Measurements from ENCODE around the gene ST6GALNAC3. TPM values are rescaled to one million over a fixed set of nuclear protein-coding genes. Genes with fewer than 3 reads are reported as not detected.

Gene ST6GALNAC3
- total RNA-seq, 1 experiment from 2014 or later = 2.2 TPM

DNA sequence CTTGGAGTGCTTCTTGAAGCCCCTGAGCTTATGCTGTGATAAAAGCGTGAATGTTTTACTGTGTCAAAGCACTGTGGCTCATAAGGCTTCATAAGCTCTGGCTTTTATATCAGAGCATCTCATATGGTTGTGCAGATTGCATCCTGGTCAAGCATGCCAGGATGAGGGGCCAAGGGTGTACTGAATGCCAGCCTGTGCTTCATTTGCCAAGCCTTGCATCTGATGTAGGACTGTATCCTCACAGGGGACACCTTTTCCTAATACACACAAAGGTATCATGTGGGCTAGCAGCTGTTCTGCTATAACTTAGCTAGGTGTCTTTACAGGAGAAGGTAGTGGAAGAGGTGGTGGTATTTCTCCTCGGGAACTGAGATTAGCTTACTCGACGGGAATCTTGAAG is 134.7 kb downstream of the ST6GALNAC3 start:
- Histone ChIP-seq H3K36me3 (ENCODE audit: control insufficient read depth in 1 of 2, insufficient read depth in 2 of 2, low read length in 2 of 2) (no peaks in the 10 kb centered on the region), H3K9me3 (ENCODE audit: control insufficient read depth in 1 of 2, insufficient read depth in 1 of 2, low read depth in 1 of 2, low read length in 2 of 2) (no peaks in the 10 kb centered on the region), H2AFZ (ENCODE audit: low read depth, low read length, poor library complexity, severe bottlenecking) (no peak overlapping the region), H3K4me2 (ENCODE audit: low read length) (no peak overlapping the region), H3K9me2 (ENCODE audit: insufficient read depth) (no peaks in the 10 kb centered on the region), H3K27me3 (ENCODE audit: insufficient read depth, low read length) (no peaks in the 10 kb centered on the region), H3K4me1 (ENCODE audit: control insufficient read depth in 1 of 2, insufficient read depth in 2 of 2, low read length in 2 of 2) (no peaks in the 10 kb centered on the region), H3K27ac (ENCODE audit: low read depth, low read length) (no peak overlapping the region), H3K4me3 (replicated peaks in 1 of 2; ENCODE audit: low read depth in 1 of 2, low read length in 2 of 2) (no peak overlapping the region), H3K79me2 (ENCODE audit: insufficient read depth, low read length) (no peaks in the 10 kb centered on the region), H3K9ac (ENCODE audit: low read length) (no peak overlapping the region), H4K20me1 (ENCODE audit: insufficient read depth) (no peaks in the 10 kb centered on the region)
- intact Hi-C loops (cut with micrococcal nuclease) = no loop called here
- ChIA-PET RAD21 (ENCODE audit: low non-redundant PET in 1 of 2, low total read pairs in 2 of 2, uncharacterized antibody in 2 of 2, unreplicated experiment in 2 of 2) (no interaction called here), POLR2A (no interaction called here), CTCF (no interaction called here)
- DNase-seq (ENCODE audit: low read depth, low spot score) (no peak), ATAC-seq (no peak)
- TF ChIP-seq EZH2 (IDR thresholded peaks at IDR 0.05) = no peak
- TF ChIP-seq SIN3A (IDR thresholded peaks at IDR 0.05; ENCODE audit: low read depth) = no peak
- TF ChIP-seq SP1 (IDR thresholded peaks at IDR 0.05; ENCODE audit: low read depth) = no peak
- no peak for TF ChIP-seq POLR2A (IDR thresholded peaks at IDR 0.05; ENCODE audit: borderline replicate concordance, extremely low read depth, insufficient read depth, insufficient read length)
- no peak for TF ChIP-seq TCF7L2 (IDR thresholded peaks at IDR 0.05; ENCODE audit: borderline replicate concordance, extremely low read depth, insufficient read depth, insufficient read length)
- TF ChIP-seq ZNF274 (IDR thresholded peaks at IDR 0.05; ENCODE audit: low read depth, low read length) = no peak
- TF ChIP-seq CEBPB (IDR thresholded peaks at IDR 0.05; ENCODE audit: low read depth) = no peak
- no peak for TF ChIP-seq CBX3 (IDR thresholded peaks at IDR 0.05; ENCODE audit: low read depth)
- TF ChIP-seq JUND (IDR thresholded peaks at IDR 0.05) = no peak
- no peak for TF ChIP-seq EGR1 (IDR thresholded peaks at IDR 0.05; ENCODE audit: low read depth)
- no peak for TF ChIP-seq EZH2phosphoT487 (IDR thresholded peaks at IDR 0.05; ENCODE audit: borderline replicate concordance)
- TF ChIP-seq, protein P1, sequence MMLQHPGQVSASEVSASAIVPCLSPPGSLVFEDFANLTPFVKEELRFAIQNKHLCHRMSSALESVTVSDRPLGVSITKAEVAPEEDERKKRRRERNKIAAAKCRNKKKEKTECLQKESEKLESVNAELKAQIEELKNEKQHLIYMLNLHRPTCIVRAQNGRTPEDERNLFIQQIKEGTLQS (IDR thresholded peaks at IDR 0.05) = no peak
- no peak for TF ChIP-seq SRF (IDR thresholded peaks at IDR 0.05; ENCODE audit: low read depth)
- TF ChIP-seq, protein P2, sequence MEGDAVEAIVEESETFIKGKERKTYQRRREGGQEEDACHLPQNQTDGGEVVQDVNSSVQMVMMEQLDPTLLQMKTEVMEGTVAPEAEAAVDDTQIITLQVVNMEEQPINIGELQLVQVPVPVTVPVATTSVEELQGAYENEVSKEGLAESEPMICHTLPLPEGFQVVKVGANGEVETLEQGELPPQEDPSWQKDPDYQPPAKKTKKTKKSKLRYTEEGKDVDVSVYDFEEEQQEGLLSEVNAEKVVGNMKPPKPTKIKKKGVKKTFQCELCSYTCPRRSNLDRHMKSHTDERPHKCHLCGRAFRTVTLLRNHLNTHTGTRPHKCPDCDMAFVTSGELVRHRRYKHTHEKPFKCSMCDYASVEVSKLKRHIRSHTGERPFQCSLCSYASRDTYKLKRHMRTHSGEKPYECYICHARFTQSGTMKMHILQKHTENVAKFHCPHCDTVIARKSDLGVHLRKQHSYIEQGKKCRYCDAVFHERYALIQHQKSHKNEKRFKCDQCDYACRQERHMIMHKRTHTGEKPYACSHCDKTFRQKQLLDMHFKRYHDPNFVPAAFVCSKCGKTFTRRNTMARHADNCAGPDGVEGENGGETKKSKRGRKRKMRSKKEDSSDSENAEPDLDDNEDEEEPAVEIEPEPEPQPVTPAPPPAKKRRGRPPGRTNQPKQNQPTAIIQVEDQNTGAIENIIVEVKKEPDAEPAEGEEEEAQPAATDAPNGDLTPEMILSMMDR (IDR thresholded peaks at IDR 0.05 in 2 of 3, conservative IDR thresholded peaks at IDR 0.05 in 1 of 3; ENCODE audit: borderline replicate concordance in 1 of 3, insufficient read depth in 1 of 3, low read depth in 2 of 3, low read length in 2 of 3) = no peak
- TF ChIP-seq YY1 (IDR thresholded peaks at IDR 0.05; ENCODE audit: extremely low read depth, insufficient replicate concordance, low read depth, low read length) = no peak
- TF ChIP-seq ELF1 (IDR thresholded peaks at IDR 0.05; ENCODE audit: borderline replicate concordance, low read depth) = no peak
- BruUV-seq (replicated peaks) = no TSS peak

All from HCT116 (cell line).